ENCODE data around the gene SPATA19. TPM values are rescaled to one million over a fixed set of nuclear protein-coding genes. Genes with fewer than 3 reads are reported as not detected.

The SPATA19 gene
- total RNA-seq, 3 donors from 2014 or later (not counting 1 experiment from before 2014, with no cell fraction given): not detected

GRCh38 chr11:133818302-133818701 lies 27.0 kb downstream of the SPATA19 start:
- Histone ChIP-seq H3K4me1 (ENCODE audit: control insufficient read depth, insufficient read depth, low read length) (no peaks in the 10 kb centered on the region), H3K9me3 (ENCODE audit: control insufficient read depth, insufficient read depth, low read length) (no peaks in the 10 kb centered on the region), H3K4me3 (ENCODE audit: low read length) (no peak overlapping the region), H3K27ac (ENCODE audit: low read length) (no peak overlapping the region), H3K36me3 (ENCODE audit: control insufficient read depth, insufficient read depth, low read length) (no peaks in the 10 kb centered on the region), H3K27me3 (ENCODE audit: control insufficient read depth, insufficient read depth, low read length) (no peaks in the 10 kb centered on the region)
- Mint-ChIP-seq H3K27ac (no peak overlapping the region), H3K9me3 (no peaks in the 10 kb centered on the region), H3K4me3 (no peak overlapping the region), H3K27me3 (ENCODE audit: low read depth in 2 of 2) (no peaks in the 10 kb centered on the region), H3K4me1 (no peaks in the 10 kb centered on the region), H3K36me3 (no peaks in the 10 kb centered on the region)
- no peak for TF ChIP-seq CTCF (IDR thresholded peaks at IDR 0.05)
- no peak for DNase-seq
- WGBS (ENCODE audit: insufficient coverage): 83% methylated on average over 12 of the region's 12 CpGs
- ATAC-seq: no peak
- intact Hi-C loops (cut with micrococcal nuclease): no loop called here

DNA sequence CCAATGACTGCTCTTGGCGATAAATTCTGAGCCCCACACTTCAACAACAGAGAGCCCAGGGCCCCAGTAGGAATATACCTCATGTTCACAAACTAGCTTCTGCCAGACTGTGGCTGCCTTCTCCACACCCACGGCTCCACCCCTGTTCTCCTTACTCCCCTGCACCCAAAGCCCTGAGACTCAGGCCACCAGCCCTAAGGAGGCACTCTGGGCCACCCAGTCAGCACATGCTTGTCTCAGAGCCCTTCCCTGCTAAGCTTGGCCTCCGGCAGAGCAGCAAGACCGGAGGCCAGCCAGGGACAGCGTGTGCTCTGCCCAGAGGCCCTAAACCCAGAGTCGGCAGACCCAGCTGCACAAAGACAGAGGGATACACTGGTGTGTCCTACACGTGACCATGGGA lies 27.9 kb downstream of the SPATA19 start:
- no peak overlapping the region for H3K4me3 ChIP-seq (ENCODE audit: low read length)
- intact Hi-C loops (cut with micrococcal nuclease): no loop called here

DNA sequence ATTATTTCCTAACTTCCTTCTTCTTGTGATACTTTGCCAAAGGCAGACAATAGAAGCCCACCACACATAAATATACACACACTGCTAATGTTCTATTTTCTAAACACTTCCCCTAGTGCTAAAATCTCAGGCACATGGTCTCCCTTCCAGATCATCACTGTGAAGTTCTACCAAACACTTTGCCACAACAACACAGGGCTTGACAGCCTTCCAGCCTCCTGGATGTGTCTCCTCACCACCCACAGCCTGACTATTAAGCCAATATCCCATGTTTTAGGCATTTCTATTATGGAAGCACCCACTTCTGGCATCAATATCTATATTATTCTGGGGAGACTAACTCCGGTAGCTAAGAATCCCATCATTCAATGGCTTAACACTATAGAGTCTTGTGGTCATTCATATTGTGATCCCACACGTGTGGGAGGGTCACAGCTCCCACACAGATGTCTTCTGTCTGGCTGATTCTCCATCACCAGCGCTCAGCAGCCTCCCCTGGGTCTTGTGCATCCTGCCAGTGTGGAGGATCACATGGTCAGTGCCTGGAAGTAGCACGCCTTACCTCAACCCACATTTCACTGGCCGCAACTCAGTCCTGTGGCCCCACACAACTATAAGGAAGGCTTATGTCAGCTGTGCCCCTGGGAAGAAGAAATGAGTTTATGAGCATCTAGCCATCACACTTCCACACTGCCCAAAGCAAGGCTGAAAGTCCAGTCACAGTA lies 29.0 kb downstream of the SPATA19 start:
- H3K36me3 ChIP-seq (ENCODE audit: control insufficient read depth, insufficient read depth, low read length): no peaks in the 10 kb centered on the region
- H3K9me3 ChIP-seq (ENCODE audit: control insufficient read depth, insufficient read depth, low read length): no peaks in the 10 kb centered on the region
- no peaks in the 10 kb centered on the region for H3K27me3 ChIP-seq (ENCODE audit: control insufficient read depth, insufficient read depth, low read length)
- WGBS (ENCODE audit: insufficient coverage): 58% methylated on average over 4 of the region's 5 CpGs
- Mint-ChIP-seq H3K9me3 (no peaks in the 10 kb centered on the region), H3K27ac (no peak overlapping the region), H3K36me3 (no peaks in the 10 kb centered on the region), H3K27me3 (ENCODE audit: low read depth in 2 of 2) (no peaks in the 10 kb centered on the region), H3K4me1 (no peaks in the 10 kb centered on the region), H3K4me3 (no peak overlapping the region)
- no peak overlapping the region for H3K27ac ChIP-seq (ENCODE audit: low read length)
- H3K4me1 ChIP-seq (ENCODE audit: control insufficient read depth, insufficient read depth, low read length): no peaks in the 10 kb centered on the region
- intact Hi-C loops (cut with micrococcal nuclease): no loop called here
- ATAC-seq: no peak
- no peak for DNase-seq
- no peak overlapping the region for H3K4me3 ChIP-seq (ENCODE audit: low read length)
- TF ChIP-seq CTCF (IDR thresholded peaks at IDR 0.05): no peak

More for the DNA sequence above, 27.9 kb downstream of the SPATA19 start:
- no peak for DNase-seq
- H3K4me1 Mint-ChIP-seq: no peaks in the 10 kb centered on the region
- TF ChIP-seq CTCF (IDR thresholded peaks at IDR 0.05): no peak
- no peaks in the 10 kb centered on the region for H3K36me3 Mint-ChIP-seq
- H3K27me3 Mint-ChIP-seq (ENCODE audit: low read depth in 2 of 2): no peaks in the 10 kb centered on the region
- H3K4me3 Mint-ChIP-seq: no peak overlapping the region
- 80% methylated on average over 7 of the region's 7 CpGs for WGBS (ENCODE audit: insufficient coverage)
- H3K36me3 ChIP-seq (ENCODE audit: control insufficient read depth, insufficient read depth, low read length): no peaks in the 10 kb centered on the region
- ATAC-seq: no peak
- H3K27me3 ChIP-seq (ENCODE audit: control insufficient read depth, insufficient read depth, low read length): no peaks in the 10 kb centered on the region
- H3K9me3 ChIP-seq (ENCODE audit: control insufficient read depth, insufficient read depth, low read length): no peaks in the 10 kb centered on the region
- H3K4me1 ChIP-seq (ENCODE audit: control insufficient read depth, insufficient read depth, low read length): no peaks in the 10 kb centered on the region
- no peak overlapping the region for H3K27ac Mint-ChIP-seq
- no peaks in the 10 kb centered on the region for H3K9me3 Mint-ChIP-seq
- H3K27ac ChIP-seq (ENCODE audit: low read length): no peak overlapping the region

GRCh38 chr11:133815636-133816035 lies 29.7 kb downstream of the SPATA19 start:
- no peaks in the 10 kb centered on the region for H3K27me3 Mint-ChIP-seq (ENCODE audit: low read depth in 2 of 2)
- Histone ChIP-seq H3K27me3 (ENCODE audit: control insufficient read depth, insufficient read depth, low read length) (no peaks in the 10 kb centered on the region), H3K9me3 (ENCODE audit: control insufficient read depth, insufficient read depth, low read length) (no peaks in the 10 kb centered on the region), H3K36me3 (ENCODE audit: control insufficient read depth, insufficient read depth, low read length) (no peaks in the 10 kb centered on the region), H3K27ac (ENCODE audit: low read length) (no peak overlapping the region), H3K4me1 (ENCODE audit: control insufficient read depth, insufficient read depth, low read length) (no peaks in the 10 kb centered on the region), H3K4me3 (ENCODE audit: low read length) (no peak overlapping the region)
- H3K4me1 Mint-ChIP-seq: no peaks in the 10 kb centered on the region
- no peaks in the 10 kb centered on the region for H3K9me3 Mint-ChIP-seq
- DNase-seq (no peak), ATAC-seq (no peak)
- H3K36me3 Mint-ChIP-seq: no peaks in the 10 kb centered on the region
- H3K4me3 Mint-ChIP-seq: no peak overlapping the region
- no peak overlapping the region for H3K27ac Mint-ChIP-seq
- intact Hi-C loops (cut with micrococcal nuclease): no loop called here
- WGBS (ENCODE audit: insufficient coverage): 61% methylated on average over 5 of the region's 5 CpGs
- TF ChIP-seq CTCF (IDR thresholded peaks at IDR 0.05): no peak

Measured in natural killer cell (primary cell).